ENCODE data around the gene PARVB. TPM values are rescaled to one million over a fixed set of nuclear protein-coding genes. Genes with fewer than 3 reads are reported as not detected.

The PARVB gene
- total RNA-seq, 1 donor from 2014 or later = 4.4 TPM

DNA sequence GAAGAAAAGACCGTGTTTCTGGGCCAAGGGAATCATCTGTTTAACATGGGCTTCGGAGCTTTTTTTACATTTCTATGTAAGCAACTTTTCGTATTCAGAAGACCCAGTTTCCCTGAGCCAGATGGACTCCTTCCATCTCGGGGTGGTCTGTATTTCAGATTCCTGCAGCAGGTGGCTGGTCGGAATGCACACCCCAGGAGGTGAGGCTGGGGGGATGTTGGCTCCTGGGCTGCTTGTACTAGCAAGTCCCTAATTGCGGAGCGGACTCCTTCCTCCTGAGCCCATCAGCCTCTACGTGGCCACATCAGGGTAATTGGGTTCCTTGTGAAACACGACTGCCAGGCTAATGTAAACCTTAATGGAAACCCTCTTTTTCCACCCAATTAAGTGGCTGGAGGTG, 58.7 kb downstream of the PARVB start:
- no peaks in the 10 kb centered on the region for H3K27me3 Mint-ChIP-seq (ENCODE audit: unreplicated experiment)
- TF ChIP-seq, protein P1, sequence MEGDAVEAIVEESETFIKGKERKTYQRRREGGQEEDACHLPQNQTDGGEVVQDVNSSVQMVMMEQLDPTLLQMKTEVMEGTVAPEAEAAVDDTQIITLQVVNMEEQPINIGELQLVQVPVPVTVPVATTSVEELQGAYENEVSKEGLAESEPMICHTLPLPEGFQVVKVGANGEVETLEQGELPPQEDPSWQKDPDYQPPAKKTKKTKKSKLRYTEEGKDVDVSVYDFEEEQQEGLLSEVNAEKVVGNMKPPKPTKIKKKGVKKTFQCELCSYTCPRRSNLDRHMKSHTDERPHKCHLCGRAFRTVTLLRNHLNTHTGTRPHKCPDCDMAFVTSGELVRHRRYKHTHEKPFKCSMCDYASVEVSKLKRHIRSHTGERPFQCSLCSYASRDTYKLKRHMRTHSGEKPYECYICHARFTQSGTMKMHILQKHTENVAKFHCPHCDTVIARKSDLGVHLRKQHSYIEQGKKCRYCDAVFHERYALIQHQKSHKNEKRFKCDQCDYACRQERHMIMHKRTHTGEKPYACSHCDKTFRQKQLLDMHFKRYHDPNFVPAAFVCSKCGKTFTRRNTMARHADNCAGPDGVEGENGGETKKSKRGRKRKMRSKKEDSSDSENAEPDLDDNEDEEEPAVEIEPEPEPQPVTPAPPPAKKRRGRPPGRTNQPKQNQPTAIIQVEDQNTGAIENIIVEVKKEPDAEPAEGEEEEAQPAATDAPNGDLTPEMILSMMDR (IDR thresholded peaks at IDR 0.05) = no peak
- H3K4me3 Mint-ChIP-seq (ENCODE audit: unreplicated experiment) = no peak overlapping the region
- H3K36me3 Mint-ChIP-seq (ENCODE audit: unreplicated experiment) = no peaks in the 10 kb centered on the region
- H3K27ac Mint-ChIP-seq (ENCODE audit: unreplicated experiment) = no peak overlapping the region
- no peaks in the 10 kb centered on the region for H3K9me3 Mint-ChIP-seq (ENCODE audit: unreplicated experiment)
- H3K4me1 Mint-ChIP-seq (ENCODE audit: unreplicated experiment) = no peaks in the 10 kb centered on the region
- DNase-seq (ENCODE audit: extremely low spot score, unreplicated experiment) = no peak

DNA sequence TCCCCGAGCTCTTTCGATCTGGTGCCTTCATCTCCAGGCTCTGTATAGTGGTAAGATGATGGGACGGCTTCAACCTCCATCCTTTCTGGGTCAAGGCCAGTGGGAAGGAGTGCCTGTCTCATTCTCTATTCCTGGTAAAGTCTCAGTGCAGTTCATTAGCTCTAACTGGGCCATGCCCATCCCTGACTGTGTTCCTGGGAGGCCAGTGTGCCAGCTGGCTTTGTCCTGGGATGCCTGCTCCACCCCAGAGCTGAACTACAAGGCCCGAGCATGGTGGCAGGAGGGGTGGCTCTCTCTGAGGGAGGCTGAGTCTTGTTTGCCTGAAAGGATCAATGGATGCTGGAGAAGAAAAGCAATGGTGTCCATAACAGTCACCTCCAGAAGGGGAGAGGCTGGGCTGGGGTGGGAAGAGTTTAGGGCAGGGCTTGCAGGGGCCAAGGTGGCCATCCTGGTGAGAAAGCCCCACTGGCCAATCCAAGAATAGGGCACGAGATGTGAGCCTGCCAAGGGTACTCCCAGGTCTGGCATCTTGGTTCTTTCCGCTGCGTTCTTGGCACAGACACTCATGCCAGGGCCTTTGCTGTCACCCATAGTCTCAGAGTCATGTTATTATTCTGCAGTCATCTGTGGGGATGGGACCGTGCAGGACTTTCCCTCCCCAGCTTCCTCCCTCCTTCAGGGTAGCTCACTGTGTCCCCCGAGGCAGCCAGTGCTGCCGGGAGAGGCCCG, 60.1 kb downstream of the PARVB start:
- TF ChIP-seq, protein P1 (IDR thresholded peaks at IDR 0.05) = no peak
- Mint-ChIP-seq H3K9me3 (ENCODE audit: unreplicated experiment) (no peaks in the 10 kb centered on the region), H3K4me3 (ENCODE audit: unreplicated experiment) (no peak overlapping the region), H3K27ac (ENCODE audit: unreplicated experiment) (no peak overlapping the region), H3K36me3 (ENCODE audit: unreplicated experiment) (no peaks in the 10 kb centered on the region), H3K4me1 (ENCODE audit: unreplicated experiment) (peaks cover 3% of the 10 kb centered on the region), H3K27me3 (ENCODE audit: unreplicated experiment) (no peaks in the 10 kb centered on the region)
- DNase-seq (ENCODE audit: extremely low spot score, unreplicated experiment) = no peak

DNA sequence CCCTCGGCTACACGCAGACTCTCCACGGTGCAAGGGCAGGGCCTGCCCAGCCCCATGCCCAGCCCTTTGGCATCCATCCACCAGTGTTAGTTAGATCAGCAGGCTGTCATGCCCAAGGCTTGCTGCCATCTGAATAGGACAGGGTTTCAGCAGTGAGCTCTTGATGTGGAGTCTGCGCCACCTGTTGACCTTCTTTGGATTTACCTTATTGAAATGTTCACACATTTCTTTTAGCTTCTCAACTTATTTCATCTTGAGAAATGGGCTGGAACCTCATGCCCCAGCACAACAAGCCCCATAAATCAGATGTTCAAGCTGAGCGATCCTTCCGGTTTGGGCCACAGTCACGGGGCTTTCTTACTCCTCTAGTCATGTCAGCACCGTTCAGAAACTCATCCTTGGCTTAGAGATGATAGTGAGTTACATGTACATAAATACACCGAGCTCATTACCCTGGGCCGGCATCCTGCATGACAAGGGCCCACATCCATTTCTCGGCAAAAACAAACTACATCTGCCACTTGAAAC, 61.7 kb downstream of the PARVB start:
- H3K36me3 Mint-ChIP-seq (ENCODE audit: unreplicated experiment) = no peaks in the 10 kb centered on the region
- no peak overlapping the region for H3K27ac Mint-ChIP-seq (ENCODE audit: unreplicated experiment)
- TF ChIP-seq, protein P1 (IDR thresholded peaks at IDR 0.05) = no peak
- no peaks in the 10 kb centered on the region for H3K9me3 Mint-ChIP-seq (ENCODE audit: unreplicated experiment)
- H3K27me3 Mint-ChIP-seq (ENCODE audit: unreplicated experiment) = no peaks in the 10 kb centered on the region
- no peak for DNase-seq (ENCODE audit: extremely low spot score, unreplicated experiment)
- H3K4me1 Mint-ChIP-seq (ENCODE audit: unreplicated experiment) = peaks cover 4% of the 10 kb centered on the region
- H3K4me3 Mint-ChIP-seq (ENCODE audit: unreplicated experiment) = no peak overlapping the region

GRCh38 chr22:44086271-44087088, 62.4 kb downstream of the PARVB start:
- no peak overlapping the region for H3K4me3 Mint-ChIP-seq (ENCODE audit: unreplicated experiment)
- H3K4me1 Mint-ChIP-seq (ENCODE audit: unreplicated experiment) = peaks cover 4% of the 10 kb centered on the region
- no peak overlapping the region for H3K27ac Mint-ChIP-seq (ENCODE audit: unreplicated experiment)
- H3K27me3 Mint-ChIP-seq (ENCODE audit: unreplicated experiment) = no peaks in the 10 kb centered on the region
- no peaks in the 10 kb centered on the region for H3K9me3 Mint-ChIP-seq (ENCODE audit: unreplicated experiment)
- DNase-seq (ENCODE audit: extremely low spot score, unreplicated experiment) = no peak
- H3K36me3 Mint-ChIP-seq (ENCODE audit: unreplicated experiment) = no peaks in the 10 kb centered on the region
- TF ChIP-seq, protein P1 (IDR thresholded peaks at IDR 0.05) = no peak

DNA sequence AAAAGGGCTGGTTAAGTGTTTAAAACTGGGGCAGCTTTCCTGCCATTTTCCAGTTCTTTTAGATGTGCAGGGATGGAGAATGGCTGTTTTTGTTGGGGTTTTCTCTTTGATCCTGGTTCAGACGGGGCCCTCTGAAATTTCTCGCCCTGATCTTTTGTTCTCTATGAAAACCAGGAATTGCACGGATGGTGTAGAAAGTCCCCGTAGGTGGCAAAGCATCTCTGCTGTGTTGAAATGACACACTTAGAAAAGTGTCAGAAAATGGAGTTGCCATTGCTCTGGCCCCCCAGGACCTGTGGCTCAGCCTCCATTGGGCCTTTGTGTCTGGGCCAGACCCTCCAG, 63.0 kb downstream of the PARVB start:
- no peak overlapping the region for H3K27ac Mint-ChIP-seq (ENCODE audit: unreplicated experiment)
- no peak overlapping the region for H3K4me3 Mint-ChIP-seq (ENCODE audit: unreplicated experiment)
- no peaks in the 10 kb centered on the region for H3K27me3 Mint-ChIP-seq (ENCODE audit: unreplicated experiment)
- peaks cover 4% of the 10 kb centered on the region for H3K4me1 Mint-ChIP-seq (ENCODE audit: unreplicated experiment)
- DNase-seq (ENCODE audit: extremely low spot score, unreplicated experiment) = no peak
- TF ChIP-seq, protein P1 (IDR thresholded peaks at IDR 0.05) = no peak
- H3K9me3 Mint-ChIP-seq (ENCODE audit: unreplicated experiment) = no peaks in the 10 kb centered on the region
- no peaks in the 10 kb centered on the region for H3K36me3 Mint-ChIP-seq (ENCODE audit: unreplicated experiment)
